Measurements from ENCODE around the gene MRPL27.
"Not testable (repeated sequence)": the region's sequence is repeated elsewhere in the genome, so short reads cannot be mapped to it uniquely, and the experiment has no call there.

Gene MRPL27
- 23.0 to 49.4 reads per million in 2 experiments for total RNA-seq

GRCh38 chr17:50372758-50373556 lies at the start of gene MRPL27, which contains the start of gene EME1:
Gene MRPL27 (minus strand): TSS chr17:50373184. CDS start chr17:50373170, 14 bp downstream.
Gene EME1 (plus strand): TSS chr17:50373229. CDS start chr17:50375209, 1,980 bp downstream.
- peak; percentile 76 for DNase-seq (ENCODE audit: low read depth)

GRCh38 chr17:50422738-50423137 lies 49.8 kb upstream of the MRPL27 start:
- DNase-seq (ENCODE audit: low read depth): no peak

GRCh38 chr17:50421308-50422051 lies 48.5 kb upstream of the MRPL27 start:
- DNase-seq (ENCODE audit: low read depth): no peak

- no peak for DNase-seq (ENCODE audit: low read depth)
Measured at GRCh38 chr17:50420419-50421112, 47.6 kb upstream of the MRPL27 start.

GRCh38 chr17:50419577-50419976 lies 46.6 kb upstream of the MRPL27 start:
- DNase-seq (ENCODE audit: low read depth): not testable (repeated sequence)

GRCh38 chr17:50414808-50415207 lies 41.8 kb upstream of the MRPL27 start:
- no peak for DNase-seq (ENCODE audit: low read depth)

- DNase-seq (ENCODE audit: low read depth): no peak
Measured at GRCh38 chr17:50412188-50412732, 39.3 kb upstream of the MRPL27 start.

GRCh38 chr17:50407921-50408320 lies 34.9 kb upstream of the MRPL27 start:
- DNase-seq (ENCODE audit: low read depth): no peak

GRCh38 chr17:50406578-50406977 lies 33.6 kb upstream of the MRPL27 start:
- no peak for DNase-seq (ENCODE audit: low read depth)

GRCh38 chr17:50405351-50405750 lies 32.4 kb upstream of the MRPL27 start:
- DNase-seq (ENCODE audit: low read depth): not testable (repeated sequence)

- not testable (repeated sequence) for DNase-seq (ENCODE audit: low read depth)
Measured at GRCh38 chr17:50399591-50399990, 26.6 kb upstream of the MRPL27 start.

- DNase-seq (ENCODE audit: low read depth): not testable (repeated sequence)
Measured at GRCh38 chr17:50398672-50399071, 25.7 kb upstream of the MRPL27 start.

GRCh38 chr17:50397919-50398285 lies 24.9 kb upstream of the MRPL27 start:
- DNase-seq (ENCODE audit: low read depth): no peak

- DNase-seq (ENCODE audit: low read depth): peak; percentile 88
Measured at GRCh38 chr17:50397111-50397918, 24.3 kb upstream of the MRPL27 start, which contains the start of gene LRRC59. Gene LRRC59 (minus strand): TSS chr17:50397523. CDS start chr17:50397317, 206 bp downstream.

- DNase-seq (ENCODE audit: low read depth): no peak
Measured at GRCh38 chr17:50396261-50397110, 23.5 kb upstream of the MRPL27 start.

GRCh38 chr17:50394711-50395110 lies 21.7 kb upstream of the MRPL27 start:
- DNase-seq (ENCODE audit: low read depth): no peak

- no peak for DNase-seq (ENCODE audit: low read depth)
Measured at GRCh38 chr17:50393700-50394099, 20.7 kb upstream of the MRPL27 start.

- DNase-seq (ENCODE audit: low read depth): no peak
Measured at GRCh38 chr17:50392621-50393020, 19.6 kb upstream of the MRPL27 start.

- no peak for DNase-seq (ENCODE audit: low read depth)
Measured at GRCh38 chr17:50389534-50389933, 16.6 kb upstream of the MRPL27 start.

GRCh38 chr17:50388728-50389127 lies 15.7 kb upstream of the MRPL27 start:
- DNase-seq (ENCODE audit: low read depth): no peak
